Astrocyte (in vitro differentiated cells and primary cell): Measurements from ENCODE around the gene SHC3.

Experiments
- CTCF ChIP-seq: IDR thresholded peaks from 2 replicates; pipeline ENCODE4 v1.5.1; 2011; ENCODE audit warnings: low read depth, mild to moderate bottlenecking, inconsistent platforms, low read length, moderate library complexity; ENCODE audit not compliant: insufficient read depth
- EZH2 ChIP-seq: IDR thresholded peaks from 2 replicates; pipeline ENCODE4 v1.6.1; 2012; ENCODE audit warnings: mild to moderate bottlenecking, low read length, inconsistent platforms; ENCODE audit not compliant: insufficient read depth

- TF ChIP-seq CTCF = no peak
- no peak for TF ChIP-seq EZH2
Observed at GRCh38 chr9:89137542-89138462, 40.8 kb downstream of the SHC3 start.
